Measurements from ENCODE around the gene ITGB8.

Gene ITGB8

GRCh38 chr7:20326342-20326741 lies 4.4 kb upstream of the ITGB8 start:
- no peak for DNase-seq (ENCODE audit: low read depth)
- no peak for TF ChIP-seq CTCF (conservative IDR thresholded peaks at IDR 0.05; ENCODE audit: control insufficient read depth, insufficient read depth, low read depth, low read length)

GRCh38 chr7:20327055-20327454 lies 3.6 kb upstream of the ITGB8 start:
- TF ChIP-seq CTCF (conservative IDR thresholded peaks at IDR 0.05; ENCODE audit: control insufficient read depth, insufficient read depth, low read depth, low read length), result no peak
- peak; percentile 48 for DNase-seq (ENCODE audit: low read depth)
- H3K4me3 ChIP-seq (ENCODE audit: control insufficient read depth, low read depth, low read length), result no peak overlapping the region

More at GRCh38 chr7:20326342-20326741, 4.4 kb upstream of the ITGB8 start:
- H3K4me3 ChIP-seq (ENCODE audit: control insufficient read depth, low read depth, low read length), result no peak overlapping the region

- TF ChIP-seq CTCF (conservative IDR thresholded peaks at IDR 0.05; ENCODE audit: control insufficient read depth, insufficient read depth, low read depth, low read length), result no peak
- no peak overlapping the region for H3K4me3 ChIP-seq (ENCODE audit: control insufficient read depth, low read depth, low read length)
- no peak for DNase-seq (ENCODE audit: low read depth)
Measured at GRCh38 chr7:20328027-20328426, 2.7 kb upstream of the ITGB8 start.

- H3K4me3 ChIP-seq (ENCODE audit: control insufficient read depth, low read depth, low read length), result no peak overlapping the region
- TF ChIP-seq CTCF (conservative IDR thresholded peaks at IDR 0.05; ENCODE audit: control insufficient read depth, insufficient read depth, low read depth, low read length), result no peak
- DNase-seq (ENCODE audit: low read depth), result no peak
Measured at GRCh38 chr7:20328692-20329091, 2.0 kb upstream of the ITGB8 start.

GRCh38 chr7:20329389-20330238 lies 1.1 kb upstream of the ITGB8 start:
- peak; percentile 65 for DNase-seq (ENCODE audit: low read depth)
- peak; percentile 45 for TF ChIP-seq CTCF (conservative IDR thresholded peaks at IDR 0.05; ENCODE audit: control insufficient read depth, insufficient read depth, low read depth, low read length)
- peak overlapping the region; percentile 60 for H3K4me3 ChIP-seq (ENCODE audit: control insufficient read depth, low read depth, low read length)

GRCh38 chr7:20330928-20331909 lies 519 bp downstream of the ITGB8 start:
- peak overlapping the region; percentile 60 for H3K4me3 ChIP-seq (ENCODE audit: control insufficient read depth, low read depth, low read length)
- no peak for DNase-seq (ENCODE audit: low read depth)
- TF ChIP-seq CTCF (conservative IDR thresholded peaks at IDR 0.05; ENCODE audit: control insufficient read depth, insufficient read depth, low read depth, low read length), result no peak

Measured in fibroblast of mammary gland (primary cell).